ENCODE results near the gene DCLRE1B. TPM values are rescaled to one million over a fixed set of nuclear protein-coding genes. Genes with fewer than 3 reads are reported as not detected.

DCLRE1B gene
- total and polyA plus RNA-seq, 9 of the 15 experiments (the other 6 are each of a cell fraction or from before 2014, with no cell fraction given): 10.6 to 28.8 (median 17.2) TPM

DNA sequence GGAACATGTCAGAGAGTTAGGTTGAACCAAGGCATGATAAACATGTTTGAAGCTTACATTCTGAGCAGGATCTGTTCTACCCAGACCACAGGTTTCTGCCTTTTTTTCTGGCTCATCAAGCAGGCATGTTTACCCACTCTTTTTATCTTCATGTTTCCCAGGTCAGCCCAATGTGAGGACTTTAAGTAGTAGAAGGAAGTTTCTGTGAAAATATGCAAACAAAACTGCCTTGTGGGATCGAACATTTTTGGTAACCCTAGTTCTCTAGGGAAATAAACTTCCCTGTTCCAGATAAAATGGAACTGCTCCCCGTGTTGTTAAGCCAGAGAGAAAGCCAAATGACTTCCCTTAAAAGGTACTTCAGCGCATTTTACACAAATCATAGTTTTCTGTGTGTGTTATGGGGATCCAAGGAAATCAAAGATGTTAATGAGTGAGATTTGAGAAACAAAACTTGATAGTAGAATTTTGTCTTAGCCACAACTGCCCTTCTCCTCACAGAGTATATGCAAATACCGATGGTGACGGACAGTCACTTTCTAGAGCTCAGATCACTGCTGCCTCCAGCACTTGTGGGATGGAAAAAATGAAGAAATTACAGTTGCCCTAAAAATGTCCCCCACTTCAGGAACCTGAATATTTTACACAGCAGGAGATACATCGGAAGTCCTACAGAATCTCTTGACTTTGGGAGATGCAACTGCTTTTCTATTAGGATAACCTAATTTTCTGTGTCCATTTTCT, 23.2 kb downstream of the DCLRE1B start (continued):
- TF ChIP-seq, protein P1, sequence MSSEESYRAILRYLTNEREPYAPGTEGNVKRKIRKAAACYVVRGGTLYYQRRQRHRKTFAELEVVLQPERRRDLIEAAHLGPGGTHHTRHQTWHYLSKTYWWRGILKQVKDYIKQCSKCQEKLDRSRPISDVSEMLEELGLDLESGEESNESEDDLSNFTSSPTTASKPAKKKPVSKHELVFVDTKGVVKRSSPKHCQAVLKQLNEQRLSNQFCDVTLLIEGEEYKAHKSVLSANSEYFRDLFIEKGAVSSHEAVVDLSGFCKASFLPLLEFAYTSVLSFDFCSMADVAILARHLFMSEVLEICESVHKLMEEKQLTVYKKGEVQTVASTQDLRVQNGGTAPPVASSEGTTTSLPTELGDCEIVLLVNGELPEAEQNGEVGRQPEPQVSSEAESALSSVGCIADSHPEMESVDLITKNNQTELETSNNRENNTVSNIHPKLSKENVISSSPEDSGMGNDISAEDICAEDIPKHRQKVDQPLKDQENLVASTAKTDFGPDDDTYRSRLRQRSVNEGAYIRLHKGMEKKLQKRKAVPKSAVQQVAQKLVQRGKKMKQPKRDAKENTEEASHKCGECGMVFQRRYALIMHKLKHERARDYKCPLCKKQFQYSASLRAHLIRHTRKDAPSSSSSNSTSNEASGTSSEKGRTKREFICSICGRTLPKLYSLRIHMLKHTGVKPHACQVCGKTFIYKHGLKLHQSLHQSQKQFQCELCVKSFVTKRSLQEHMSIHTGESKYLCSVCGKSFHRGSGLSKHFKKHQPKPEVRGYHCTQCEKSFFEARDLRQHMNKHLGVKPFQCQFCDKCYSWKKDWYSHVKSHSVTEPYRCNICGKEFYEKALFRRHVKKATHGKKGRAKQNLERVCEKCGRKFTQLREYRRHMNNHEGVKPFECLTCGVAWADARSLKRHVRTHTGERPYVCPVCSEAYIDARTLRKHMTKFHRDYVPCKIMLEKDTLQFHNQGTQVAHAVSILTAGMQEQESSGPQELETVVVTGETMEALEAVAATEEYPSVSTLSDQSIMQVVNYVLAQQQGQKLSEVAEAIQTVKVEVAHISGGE (CRISPR knock-in tag; IDR thresholded peaks at IDR 0.05): peak in 1 of 3 experiments; percentile 55; a peak in 1 of 6 replicates
- no peak for TF ChIP-seq NCOA1 (IDR thresholded peaks at IDR 0.05; ENCODE audit: low read depth)
- TF ChIP-seq MCM7 (IDR thresholded peaks at IDR 0.05): no peak
- TF ChIP-seq XRCC3 (IDR thresholded peaks at IDR 0.05): no peak
- TF ChIP-seq ZNF282 (CRISPR knock-in tag; IDR thresholded peaks at IDR 0.05): no peak
- no peak for TF ChIP-seq BRD4 (IDR thresholded peaks at IDR 0.05)
- no peak for TF ChIP-seq HOXB6 (CRISPR knock-in tag; IDR thresholded peaks at IDR 0.05; ENCODE audit: borderline replicate concordance)
- TF ChIP-seq CEBPG (CRISPR knock-in tag; IDR thresholded peaks at IDR 0.05): no peak
- no peak for TF ChIP-seq CEBPG (tag; conservative IDR thresholded peaks at IDR 0.05 in 1 of 2, IDR thresholded peaks at IDR 0.05 in 1 of 2)
- 0 out of 2 replicates have a peak, but pooled peaks have one; percentile 8 for TF ChIP-seq ELF4 (CRISPR knock-in tag; IDR thresholded peaks at IDR 0.05)
- TF ChIP-seq SRF (CRISPR knock-in tag; IDR thresholded peaks at IDR 0.05): no peak
- TF ChIP-seq CREM (IDR thresholded peaks at IDR 0.05; ENCODE audit: low read depth): no peak
- no peak for TF ChIP-seq ZNF717 (CRISPR knock-in tag; IDR thresholded peaks at IDR 0.05)
- TF ChIP-seq, protein P2, sequence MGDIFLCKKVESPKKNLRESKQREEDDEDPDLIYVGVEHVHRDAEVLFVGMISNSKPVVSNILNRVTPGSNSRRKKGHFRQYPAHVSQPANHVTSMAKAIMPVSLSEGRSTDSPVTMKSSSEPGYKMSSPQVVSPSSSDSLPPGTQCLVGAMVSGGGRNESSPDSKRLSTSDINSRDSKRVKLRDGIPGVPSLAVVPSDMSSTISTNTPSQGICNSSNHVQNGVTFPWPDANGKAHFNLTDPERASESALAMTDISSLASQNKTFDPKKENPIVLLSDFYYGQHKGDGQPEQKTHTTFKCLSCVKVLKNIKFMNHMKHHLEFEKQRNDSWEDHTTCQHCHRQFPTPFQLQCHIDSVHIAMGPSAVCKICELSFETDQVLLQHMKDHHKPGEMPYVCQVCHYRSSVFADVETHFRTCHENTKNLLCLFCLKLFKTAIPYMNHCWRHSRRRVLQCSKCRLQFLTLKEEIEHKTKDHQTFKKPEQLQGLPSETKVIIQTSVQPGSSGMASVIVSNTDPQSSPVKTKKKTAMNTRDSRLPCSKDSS (IDR thresholded peaks at IDR 0.05; ENCODE audit: low read depth, partially characterized antibody): no peak
- TF ChIP-seq ATF1 (CRISPR knock-in tag; IDR thresholded peaks at IDR 0.05): no peak
- TF ChIP-seq ATF1 (tag; IDR thresholded peaks at IDR 0.05): no peak
- no peak for TF ChIP-seq ZKSCAN3 (CRISPR knock-in tag; IDR thresholded peaks at IDR 0.05)
- no peak for TF ChIP-seq ZNF699 (CRISPR knock-in tag; IDR thresholded peaks at IDR 0.05; ENCODE audit: insufficient replicate concordance)
- TF ChIP-seq ZNF707 (CRISPR knock-in tag; conservative IDR thresholded peaks at IDR 0.05): no peak
- no peak for TF ChIP-seq RBM25 (IDR thresholded peaks at IDR 0.05; ENCODE audit: low read depth, low read length, severe bottlenecking)
- no peak for TF ChIP-seq NCOA4 (IDR thresholded peaks at IDR 0.05; ENCODE audit: partially characterized antibody)
- no peak for TF ChIP-seq MEIS2 (IDR thresholded peaks at IDR 0.05; ENCODE audit: partially characterized antibody)
- no peak for TF ChIP-seq JUN (IDR thresholded peaks at IDR 0.05; ENCODE audit: borderline replicate concordance, low read depth, low read length)
- TF ChIP-seq JUN (CRISPR knock-in tag; IDR thresholded peaks at IDR 0.05; ENCODE audit: borderline replicate concordance): no peak
- TF ChIP-seq NFIC (IDR thresholded peaks at IDR 0.05): no peak
- TF ChIP-seq PML (IDR thresholded peaks at IDR 0.05; ENCODE audit: low read length): no peak
- no peak for TF ChIP-seq PHB2 (IDR thresholded peaks at IDR 0.05; ENCODE audit: low read depth)
- no peak for TF ChIP-seq ZNF431 (CRISPR knock-in tag; IDR thresholded peaks at IDR 0.05)

All from K562 (cell line).